Measurements from ENCODE around the gene CAPN7.

GRCh38 chr3:15157441-15157840 is 48.6 kb upstream of the CAPN7 start:
- TF ChIP-seq CTCF (IDR thresholded peaks at IDR 0.05; ENCODE audit: insufficient read depth, low read length, poor library complexity, severe bottlenecking) = no peak
- no peak for TF ChIP-seq EZH2phosphoT487 (conservative IDR thresholded peaks at IDR 0.05; ENCODE audit: low read length)
